ENCODE results near the gene TRMU. TPM values are rescaled to one million over a fixed set of nuclear protein-coding genes. Genes with fewer than 3 reads are reported as not detected.

The TRMU gene
- total and polyA plus RNA-seq, 2 donors (not counting 3 experiments of a cell fraction or from before 2014, with no cell fraction given) = 42.4 to 65.7 TPM

DNA sequence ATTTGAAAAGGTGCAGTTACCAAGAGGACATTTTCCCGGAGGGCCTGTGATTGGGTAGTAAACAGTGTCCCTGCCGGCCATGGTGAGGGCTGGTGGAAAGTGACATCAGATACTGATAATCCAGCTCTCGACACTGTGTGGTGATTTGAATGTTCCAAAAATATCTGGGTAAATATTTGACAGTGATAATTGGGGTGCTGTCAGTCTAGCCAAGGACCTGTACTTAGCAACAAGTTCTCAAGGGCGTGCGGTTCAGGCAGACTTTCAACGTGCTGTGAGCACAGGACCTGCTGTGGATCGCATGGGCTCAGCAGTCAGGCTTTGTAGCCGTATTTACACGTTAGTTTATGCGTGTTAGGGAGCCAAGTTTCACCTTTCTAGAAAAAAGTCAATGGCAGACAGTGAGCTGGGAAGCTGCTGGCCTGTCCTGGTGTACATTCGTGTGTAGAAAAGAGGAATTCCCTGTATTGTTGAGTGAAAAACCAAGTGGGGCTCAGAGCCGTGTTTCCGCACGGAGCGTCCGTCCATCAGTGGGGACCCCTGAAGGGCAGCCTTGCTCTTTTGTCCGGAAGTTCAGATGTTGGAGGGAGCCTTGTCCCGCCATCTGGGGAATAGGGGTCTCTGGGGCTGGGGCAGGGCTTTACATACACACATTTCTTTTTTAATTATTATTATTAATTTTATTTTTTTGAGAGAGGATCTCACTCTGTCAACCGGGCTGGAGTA is 11.3 kb downstream of the TRMU start:
- no peak for TF ChIP-seq JUN (IDR thresholded peaks at IDR 0.05; ENCODE audit: borderline replicate concordance, insufficient read depth, insufficient read length, low read depth)
- TF ChIP-seq MYC (IDR thresholded peaks at IDR 0.05; ENCODE audit: low read depth, low read length) = no peak
- TF ChIP-seq EZH2 (IDR thresholded peaks at IDR 0.05; ENCODE audit: borderline replicate concordance, low read depth, low read length, severe bottlenecking) = no peak
- TF ChIP-seq, protein P1, sequence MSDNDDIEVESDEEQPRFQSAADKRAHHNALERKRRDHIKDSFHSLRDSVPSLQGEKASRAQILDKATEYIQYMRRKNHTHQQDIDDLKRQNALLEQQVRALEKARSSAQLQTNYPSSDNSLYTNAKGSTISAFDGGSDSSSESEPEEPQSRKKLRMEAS (IDR thresholded peaks at IDR 0.05; ENCODE audit: insufficient read depth, insufficient read length) = no peak
- TF ChIP-seq POLR2A (IDR thresholded peaks at IDR 0.05; ENCODE audit: low read depth, low read length) = no peak
- TF ChIP-seq FOS (IDR thresholded peaks at IDR 0.05; ENCODE audit: borderline replicate concordance, insufficient read depth, low read length) = no peak
- no peak for TF ChIP-seq POLR2AphosphoS5 (IDR thresholded peaks at IDR 0.05; ENCODE audit: insufficient read depth, low read depth, low read length)
- no peak for TF ChIP-seq GATA2 (IDR thresholded peaks at IDR 0.05; ENCODE audit: insufficient read depth, insufficient read length, low read depth, low read length)
- TF ChIP-seq, protein P2, sequence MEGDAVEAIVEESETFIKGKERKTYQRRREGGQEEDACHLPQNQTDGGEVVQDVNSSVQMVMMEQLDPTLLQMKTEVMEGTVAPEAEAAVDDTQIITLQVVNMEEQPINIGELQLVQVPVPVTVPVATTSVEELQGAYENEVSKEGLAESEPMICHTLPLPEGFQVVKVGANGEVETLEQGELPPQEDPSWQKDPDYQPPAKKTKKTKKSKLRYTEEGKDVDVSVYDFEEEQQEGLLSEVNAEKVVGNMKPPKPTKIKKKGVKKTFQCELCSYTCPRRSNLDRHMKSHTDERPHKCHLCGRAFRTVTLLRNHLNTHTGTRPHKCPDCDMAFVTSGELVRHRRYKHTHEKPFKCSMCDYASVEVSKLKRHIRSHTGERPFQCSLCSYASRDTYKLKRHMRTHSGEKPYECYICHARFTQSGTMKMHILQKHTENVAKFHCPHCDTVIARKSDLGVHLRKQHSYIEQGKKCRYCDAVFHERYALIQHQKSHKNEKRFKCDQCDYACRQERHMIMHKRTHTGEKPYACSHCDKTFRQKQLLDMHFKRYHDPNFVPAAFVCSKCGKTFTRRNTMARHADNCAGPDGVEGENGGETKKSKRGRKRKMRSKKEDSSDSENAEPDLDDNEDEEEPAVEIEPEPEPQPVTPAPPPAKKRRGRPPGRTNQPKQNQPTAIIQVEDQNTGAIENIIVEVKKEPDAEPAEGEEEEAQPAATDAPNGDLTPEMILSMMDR (IDR thresholded peaks at IDR 0.05; ENCODE audit: extremely low read depth in 1 of 2, insufficient read depth in 1 of 2, low read depth in 1 of 2, low read length in 2 of 2) = no peak
- Histone ChIP-seq H4K20me1 (replicated peaks; ENCODE audit: control insufficient read depth, extremely low read depth, insufficient read depth, low read length) (no peaks in the 10 kb centered on the region), H3K79me2 (ENCODE audit: control insufficient read depth, insufficient read depth, low read length) (no peaks in the 10 kb centered on the region), H3K9ac (replicated peaks; ENCODE audit: extremely low read depth, insufficient read depth, low read length) (no peak overlapping the region), H2AFZ (ENCODE audit: low read depth, low read length) (no peak overlapping the region), H3K36me3 (ENCODE audit: control insufficient read depth in 2 of 2, extremely low read depth in 1 of 2, insufficient read depth in 2 of 2, low read length in 2 of 2) (peaks cover 19 to 57% of the 10 kb centered on the region in 2 experiments), H3K9me1 (replicated peaks; ENCODE audit: control insufficient read depth, extremely low read depth, insufficient read depth, low read length) (no peaks in the 10 kb centered on the region), H3K4me3 (replicated peaks in 1 of 3; ENCODE audit: insufficient read depth in 1 of 3, low read depth in 1 of 3, low read length in 3 of 3) (no peak overlapping the region), H3K27ac (ENCODE audit: insufficient read depth, low read depth, low read length) (no peak overlapping the region), H3K9me3 (replicated peaks; ENCODE audit: control insufficient read depth, insufficient read depth, low read length) (no peaks in the 10 kb centered on the region), H3K4me1 (ENCODE audit: control insufficient read depth, extremely low read depth, insufficient read depth, low read length) (no peaks in the 10 kb centered on the region), H3K4me2 (ENCODE audit: insufficient read depth, low read length) (no peak overlapping the region), H3K27me3 (ENCODE audit: control insufficient read depth in 2 of 2, insufficient read depth in 2 of 2, low read length in 2 of 2) (no peaks in the 10 kb centered on the region)
- dilution Hi-C loops (cut with MboI; ENCODE audit: extremely low pct_ligation_motif_present, low sequenced_read_pairs) = no loop called here
- DNase-seq (ENCODE audit: low read depth, low spot score) (no peak), FAIRE-seq (no peak)
- intact Hi-C loops (cut with micrococcal nuclease) = no loop called here
- ChIA-PET CTCF (no interaction called here), POLR2A (no interaction called here)
- no TSS peak for BruUV-seq (replicated peaks)

All from endothelial cell of umbilical vein (primary cell).